SU-DHL-6 (cell line): ENCODE measurements around the gene PDE1A.

Experiments used
- EZH2phosphoT487 ChIP-seq: fragments of 200-600 bp; sonication (generic), shearing (Covaris generic); conservative IDR thresholded peaks from 2 replicates; pipeline ENCODE4 v1.6.1; 2018; ENCODE audit warnings: mild to moderate bottlenecking, antibody characterized with exemption, low read length, moderate library complexity, mixed read lengths
- TF ChIP-seq, protein P1 (sequence below): fragments of 200-600 bp; sonication (generic); IDR thresholded peaks from one replicate; pipeline ENCODE4 v1.5.1; 2017; ENCODE audit warnings: antibody characterized with exemption, mild to moderate bottlenecking, low read length, moderate library complexity; ENCODE audit not compliant: insufficient read depth, poor library complexity, severe bottlenecking

DNA sequence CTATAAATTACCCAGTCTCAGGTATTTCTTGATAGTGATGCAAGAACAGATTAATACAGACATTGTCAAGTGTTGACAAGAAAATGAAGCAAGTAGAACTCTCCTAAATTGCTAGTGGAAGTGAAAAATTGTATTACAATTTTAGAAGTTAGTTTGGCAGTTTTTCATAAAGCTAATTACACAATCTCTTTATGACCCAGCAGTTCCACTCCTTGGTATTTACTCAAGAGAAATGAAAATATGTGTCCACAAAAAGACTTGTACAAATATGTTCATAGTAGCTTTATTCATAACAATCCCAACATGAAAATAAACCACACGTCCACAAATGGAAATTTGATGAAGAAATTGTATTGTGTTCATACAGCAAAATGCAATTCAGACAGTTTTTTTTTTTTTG lies 49.4 kb downstream of the PDE1A start:
- TF ChIP-seq, protein P1, sequence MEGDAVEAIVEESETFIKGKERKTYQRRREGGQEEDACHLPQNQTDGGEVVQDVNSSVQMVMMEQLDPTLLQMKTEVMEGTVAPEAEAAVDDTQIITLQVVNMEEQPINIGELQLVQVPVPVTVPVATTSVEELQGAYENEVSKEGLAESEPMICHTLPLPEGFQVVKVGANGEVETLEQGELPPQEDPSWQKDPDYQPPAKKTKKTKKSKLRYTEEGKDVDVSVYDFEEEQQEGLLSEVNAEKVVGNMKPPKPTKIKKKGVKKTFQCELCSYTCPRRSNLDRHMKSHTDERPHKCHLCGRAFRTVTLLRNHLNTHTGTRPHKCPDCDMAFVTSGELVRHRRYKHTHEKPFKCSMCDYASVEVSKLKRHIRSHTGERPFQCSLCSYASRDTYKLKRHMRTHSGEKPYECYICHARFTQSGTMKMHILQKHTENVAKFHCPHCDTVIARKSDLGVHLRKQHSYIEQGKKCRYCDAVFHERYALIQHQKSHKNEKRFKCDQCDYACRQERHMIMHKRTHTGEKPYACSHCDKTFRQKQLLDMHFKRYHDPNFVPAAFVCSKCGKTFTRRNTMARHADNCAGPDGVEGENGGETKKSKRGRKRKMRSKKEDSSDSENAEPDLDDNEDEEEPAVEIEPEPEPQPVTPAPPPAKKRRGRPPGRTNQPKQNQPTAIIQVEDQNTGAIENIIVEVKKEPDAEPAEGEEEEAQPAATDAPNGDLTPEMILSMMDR = no peak
- no peak for TF ChIP-seq EZH2phosphoT487
